Testis (tissue), 3 donors: ENCODE results near the gene DCTD. TPM values are rescaled to one million over a fixed set of nuclear protein-coding genes. Genes with fewer than 3 reads are reported as not detected.

Source experiments
- DNase-seq: peaks from one replicate; pipeline ENCODE4 v3.0.0-alpha.2; 2019
- H3K27ac ChIP-seq, 2 donors: fragments of 200-600 bp; sonication (generic); one replicate each; pipeline ENCODE4 v1.5.1; 2019
- H3K27me3 ChIP-seq: fragments of 200-600 bp; sonication (generic); one replicate; pipeline ENCODE4 v1.5.1; 2019
- H3K36me3 ChIP-seq: fragments of 200-600 bp; sonication (generic); one replicate; pipeline ENCODE4 v1.5.1; 2017; ENCODE audit warnings: low read depth; ENCODE audit errors: missing control alignments
- H3K4me1 ChIP-seq: fragments of 200-600 bp; sonication (generic); one replicate; pipeline ENCODE4 v1.5.1; 2019
- H3K4me3 ChIP-seq, 2 donors: fragments of 200-600 bp; sonication (generic); one replicate each; pipeline ENCODE4 v1.5.1; 2017 to 2019
- H3K9me3 ChIP-seq: fragments of 200-600 bp; sonication (generic); one replicate; pipeline ENCODE4 v1.5.1; 2017
- POLR2A ChIP-seq: fragments of 450-650 bp; IDR thresholded peaks from one replicate; pipeline ENCODE4 v1.6.1; 2017; ENCODE audit warnings: antibody characterized with exemption, mild to moderate bottlenecking, moderate library complexity
- WGBS, 2 donors: methylation state at CpG; one replicate each; pipeline ENCODE4 v1.1.5; 2018; 5-methylcytosine and 5-hydroxymethylcytosine counted together
- intact Hi-C: fragments of 100-400 bp; cut with DNase I; formaldehyde crosslinking; loops from one replicate; pipeline ENCODE4 v1.15.1; 2023; ENCODE audit warnings: low total_unique reads
- polyA plus RNA-seq: library from polyadenylated mRNA; stranded (reverse); fragments of 350-450 nt; fragmentation: Illumina TruSeq; extraction: RNeasy Lipid Tissue Mini Kit (QIAGEN cat#74804); gene quantifications from one replicate; pipeline ENCODE4 v1.2.3, GENCODE V29; 2014; ENCODE audit warnings: low read depth, low replicate concordance; ENCODE audit not compliant: insufficient read depth
- total RNA-seq, 2 donors: library from RNA; depleted of rRNA; stranded (reverse); fragments of >200 nt; gene quantifications; one replicate each; pipeline ENCODE4 v1.2.3, GENCODE V29; 2016
- TF ChIP-seq, protein P1 (sequence below), 3 experiments: fragments of 450-650 bp in 2 of 3; fragments of 200-600 bp in 1 of 3; sonication (generic) in 1 of 3; IDR thresholded peaks; one replicate each; pipeline ENCODE4 v1.5.1; 2016 to 2019; ENCODE audit warnings: antibody characterized with exemption in 3 of 3, mild to moderate bottlenecking in 2 of 3, moderate library complexity in 1 of 3

DCTD gene
- total and polyA plus RNA-seq, 3 donors from 2014 or later: 41.8 to 56.5 (median 45.6) TPM

DNA sequence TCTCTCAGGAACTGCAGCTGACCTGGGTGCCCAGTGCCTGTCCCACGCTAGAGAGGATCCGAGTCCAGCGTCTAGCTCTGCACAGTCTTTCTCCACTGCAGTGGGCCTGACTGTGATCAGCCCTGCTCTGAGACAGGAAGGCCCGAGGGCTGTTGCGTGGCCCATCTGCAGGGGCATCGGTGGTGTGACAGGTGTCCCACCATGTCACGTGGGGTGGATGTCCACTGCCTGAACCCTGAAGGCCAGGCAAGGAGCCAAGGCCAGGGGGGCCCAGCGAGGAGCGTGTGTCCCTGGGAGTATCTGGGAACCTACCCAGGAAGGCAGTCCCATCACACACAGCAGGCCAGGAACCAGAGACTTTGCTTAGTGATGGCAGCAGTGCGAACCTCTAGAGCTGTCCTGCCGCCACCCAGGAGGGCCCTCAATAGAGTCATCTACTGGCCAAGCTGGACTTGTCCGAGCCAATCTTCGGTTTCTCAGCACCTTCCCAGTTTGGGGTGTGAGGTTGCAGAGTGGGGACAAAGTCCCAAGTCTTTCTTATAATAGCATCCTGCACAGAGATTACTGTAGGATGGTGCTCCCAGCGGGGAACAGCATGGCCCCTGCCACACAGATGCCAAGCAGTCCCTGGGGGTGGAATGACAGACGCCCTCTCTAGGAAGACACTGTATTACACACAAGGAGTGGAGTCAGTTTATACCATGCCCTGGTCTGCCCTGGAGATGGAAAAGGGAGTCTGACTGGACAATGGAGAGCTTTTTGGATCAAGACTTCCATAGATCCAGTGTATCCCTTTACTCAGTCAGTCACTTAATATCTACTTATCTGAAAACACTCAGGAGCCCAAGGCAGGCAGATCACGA, 38.3 kb downstream of the DCTD start:
- no peak overlapping the region for H3K4me3 ChIP-seq
- WGBS, 2 donors: 68 to 72% methylated on average over 11 to 16 of the region's 16 CpGs
- intact Hi-C loops: no loop called here
- no peak for TF ChIP-seq POLR2A
- TF ChIP-seq, protein P1, sequence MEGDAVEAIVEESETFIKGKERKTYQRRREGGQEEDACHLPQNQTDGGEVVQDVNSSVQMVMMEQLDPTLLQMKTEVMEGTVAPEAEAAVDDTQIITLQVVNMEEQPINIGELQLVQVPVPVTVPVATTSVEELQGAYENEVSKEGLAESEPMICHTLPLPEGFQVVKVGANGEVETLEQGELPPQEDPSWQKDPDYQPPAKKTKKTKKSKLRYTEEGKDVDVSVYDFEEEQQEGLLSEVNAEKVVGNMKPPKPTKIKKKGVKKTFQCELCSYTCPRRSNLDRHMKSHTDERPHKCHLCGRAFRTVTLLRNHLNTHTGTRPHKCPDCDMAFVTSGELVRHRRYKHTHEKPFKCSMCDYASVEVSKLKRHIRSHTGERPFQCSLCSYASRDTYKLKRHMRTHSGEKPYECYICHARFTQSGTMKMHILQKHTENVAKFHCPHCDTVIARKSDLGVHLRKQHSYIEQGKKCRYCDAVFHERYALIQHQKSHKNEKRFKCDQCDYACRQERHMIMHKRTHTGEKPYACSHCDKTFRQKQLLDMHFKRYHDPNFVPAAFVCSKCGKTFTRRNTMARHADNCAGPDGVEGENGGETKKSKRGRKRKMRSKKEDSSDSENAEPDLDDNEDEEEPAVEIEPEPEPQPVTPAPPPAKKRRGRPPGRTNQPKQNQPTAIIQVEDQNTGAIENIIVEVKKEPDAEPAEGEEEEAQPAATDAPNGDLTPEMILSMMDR (IDR thresholded peaks at IDR 0.05): no peak
- no peaks in the 10 kb centered on the region for H3K9me3 ChIP-seq
- H3K36me3 ChIP-seq: no peaks in the 10 kb centered on the region
- H3K27me3 ChIP-seq: no peaks in the 10 kb centered on the region
- peaks cover 12% of the 10 kb centered on the region for H3K4me1 ChIP-seq
- H3K27ac ChIP-seq: no peak overlapping the region
- no peak for DNase-seq

GRCh38 chr4:182877326-182877883, 39.8 kb downstream of the DCTD start:
- WGBS, 2 donors: 89 to 96% methylated on average over 9 of the region's 9 CpGs
- no peak overlapping the region for H3K4me3 ChIP-seq
- DNase-seq: no peak
- H3K4me1 ChIP-seq: peaks cover 12% of the 10 kb centered on the region
- intact Hi-C loops: no loop called here
- H3K27ac ChIP-seq: no peak overlapping the region
- no peaks in the 10 kb centered on the region for H3K9me3 ChIP-seq
- no peaks in the 10 kb centered on the region for H3K27me3 ChIP-seq
- TF ChIP-seq POLR2A: no peak
- TF ChIP-seq, protein P1 (IDR thresholded peaks at IDR 0.05): no peak
- H3K36me3 ChIP-seq: no peaks in the 10 kb centered on the region

- no peak for TF ChIP-seq POLR2A
- TF ChIP-seq, protein P1 (IDR thresholded peaks at IDR 0.05): no peak
- intact Hi-C loops: no loop called here
- no peak for DNase-seq
These were observed 40.8 kb downstream of the DCTD start for GRCh38 chr4:182876427-182876826.

GRCh38 chr4:182875453-182876405, 41.5 kb downstream of the DCTD start:
- Histone ChIP-seq H3K9me3 (no peaks in the 10 kb centered on the region), H3K27me3 (no peaks in the 10 kb centered on the region), H3K27ac (no peak overlapping the region), H3K36me3 (no peaks in the 10 kb centered on the region), H3K4me1 (peaks cover under 1% of the 10 kb centered on the region), H3K4me3 (no peak overlapping the region)
- DNase-seq: no peak
- 88 to 93% methylated on average over 18 to 20 of the region's 20 CpGs for WGBS, 2 donors
- intact Hi-C loops: no loop called here
- TF ChIP-seq POLR2A: no peak
- TF ChIP-seq, protein P1 (IDR thresholded peaks at IDR 0.05): no peak

More at GRCh38 chr4:182876427-182876826, 40.8 kb downstream of the DCTD start:
- Histone ChIP-seq H3K4me1 (peaks cover 8% of the 10 kb centered on the region), H3K9me3 (no peaks in the 10 kb centered on the region), H3K27me3 (no peaks in the 10 kb centered on the region), H3K27ac (no peak overlapping the region), H3K36me3 (no peaks in the 10 kb centered on the region), H3K4me3 (no peak overlapping the region)
- 96 to 100% methylated on average over 8 of the region's 8 CpGs for WGBS, 2 donors
